Right lobe of liver (tissue), 6 donors: Measurements from ENCODE around the gene CDH6. TPM values are rescaled to one million over a fixed set of nuclear protein-coding genes. Genes with fewer than 3 reads are reported as not detected.

Source experiments
- ATAC-seq, 4 donors: fragments of 200-7000 bp; cut with Tn5 transposase; one replicate each; pipeline ENCODE4 v1.9.1; 2020; ENCODE audit warnings: mild to moderate bottlenecking in 4 of 4, moderate library complexity in 4 of 4
- DNase-seq, 3 donors: peaks; one replicate each; pipeline ENCODE4 v3.0.0-alpha.2; 2020
- H3K27ac ChIP-seq, 3 donors: fragments of 200-600 bp; one replicate each; pipeline ENCODE4 v1.8.0; 2022
- H3K27me3 ChIP-seq, 2 donors: fragments of 200-600 bp; one replicate each; pipeline ENCODE4 v1.8.0; 2022
- H3K36me3 ChIP-seq, 4 donors: fragments of 200-600 bp; sonication (generic) in 1 of 4; one replicate each; pipeline versions ENCODE4 v1.5.1 to v1.8.0; 2017 to 2022; ENCODE audit warnings: control low read depth in 1 of 4
- H3K4me1 ChIP-seq, 4 donors: fragments of 200-600 bp; sonication (generic) in 1 of 4; one replicate each; pipeline versions ENCODE4 v1.5.1 to v1.8.0; 2017 to 2022; ENCODE audit warnings: control low read depth in 1 of 4
- H3K4me3 ChIP-seq, 3 donors: fragments of 200-600 bp; one replicate each; pipeline ENCODE4 v1.8.0; 2022
- H3K9me3 ChIP-seq, 4 donors: fragments of 200-600 bp; sonication (generic) in 1 of 4; one replicate each; pipeline versions ENCODE4 v1.5.1 to v1.8.0; 2017 to 2022; ENCODE audit warnings: control low read depth in 1 of 4
- CTCF ChIP-seq, 4 donors: fragments of 200-600 bp in 3 of 4; fragments of 450-650 bp in 1 of 4; IDR thresholded peaks; one replicate each; pipeline versions ENCODE4 v1.5.1 to v1.8.0; 2016 to 2022; ENCODE audit warnings: antibody characterized with exemption in 4 of 4, mild to moderate bottlenecking in 2 of 4
- POLR2A ChIP-seq: fragments of 450-650 bp; IDR thresholded peaks from one replicate; pipeline ENCODE4 v1.6.1; 2017; ENCODE audit warnings: antibody characterized with exemption, mild to moderate bottlenecking
- WGBS: methylation state at CpG from one replicate; pipeline ENCODE4 v1.1.6; 2018; ENCODE audit warnings: low coverage, low lambda C conversion rate; ENCODE audit not compliant: insufficient coverage; ENCODE audit errors: missing lambda C conversion rate; 5-methylcytosine and 5-hydroxymethylcytosine counted together
- intact Hi-C, 2 donors: fragments of 100-400 bp; cut with DNase I; formaldehyde crosslinking; loops; one replicate each; pipeline versions ENCODE4 v1.11.2 to v1.14.1; 2022
- total RNA-seq, 6 experiments: library from RNA; depleted of rRNA in 2 of 6; stranded (reverse); fragments of >200 nt in 2 of 6; fragmentation: NEBNext Ultra II Directional in 3 of 6; extraction: Animal tissue kit (Norgen Biotek cat#: 25700) in 3 of 6; gene quantifications; one replicate each; pipeline versions ENCODE4 v1.1.0 to v1.2.4, GENCODE V29; 2016 to 2023
- donor health status: DM: no; HTN: yes; CAD: no.
- donor health status: DM: no; HTN: no; CAD: no.
- donor health status: DM: no; HTN: no; CAD: no.
- donor health status: DM: no; HTN: yes; CAD: no.
- donor health status: DM: no; HTN: yes; CAD: no.

Gene CDH6
- total RNA-seq, 6 experiments from 2014 or later: 0.49 to 1.8 (median 0.74) TPM

GRCh38 chr5:31334061-31334860, 140.8 kb downstream of the CDH6 start:
- 47% methylated on average over 4 of the region's 4 CpGs for WGBS
- no peak for DNase-seq

GRCh38 chr5:31335456-31335855, 142.0 kb downstream of the CDH6 start:
- intact Hi-C loops: no loop called here
- ATAC-seq (no peak), DNase-seq (no peak)
- Histone ChIP-seq H3K4me3 (no peak overlapping the region), H3K27me3 (no peaks in the 10 kb centered on the region), H3K9me3 (no peaks in the 10 kb centered on the region), H3K27ac (no peak overlapping the region), H3K4me1 (no peaks in the 10 kb centered on the region), H3K36me3 (no peaks in the 10 kb centered on the region)
- no peak for TF ChIP-seq POLR2A
- no peak for TF ChIP-seq CTCF (IDR thresholded peaks at IDR 0.05)

More at GRCh38 chr5:31334061-31334860, 140.8 kb downstream of the CDH6 start:
- Histone ChIP-seq H3K9me3 (no peaks in the 10 kb centered on the region), H3K36me3 (no peaks in the 10 kb centered on the region), H3K4me1 (no peaks in the 10 kb centered on the region), H3K27ac (no peak overlapping the region), H3K27me3 (no peaks in the 10 kb centered on the region), H3K4me3 (no peak overlapping the region)
- TF ChIP-seq POLR2A (no peak), CTCF (IDR thresholded peaks at IDR 0.05) (no peak)
- intact Hi-C loops: no loop called here
- no peak for ATAC-seq

- Histone ChIP-seq H3K27me3 (no peaks in the 10 kb centered on the region), H3K9me3 (no peaks in the 10 kb centered on the region), H3K27ac (no peak overlapping the region), H3K4me1 (no peaks in the 10 kb centered on the region), H3K36me3 (no peaks in the 10 kb centered on the region), H3K4me3 (no peak overlapping the region)
- intact Hi-C loops: no loop called here
- no peak for ATAC-seq
- no peak for DNase-seq
- WGBS: 43% methylated on average over 3 of the region's 3 CpGs
- no peak for TF ChIP-seq CTCF (IDR thresholded peaks at IDR 0.05)
- no peak for TF ChIP-seq POLR2A
Measured at GRCh38 chr5:31343946-31344345, 150.5 kb downstream of the CDH6 start.

GRCh38 chr5:31346896-31347551, 153.5 kb downstream of the CDH6 start:
- intact Hi-C loops: no loop called here
- Histone ChIP-seq H3K4me3 (no peak overlapping the region), H3K9me3 (no peaks in the 10 kb centered on the region), H3K27me3 (no peaks in the 10 kb centered on the region), H3K4me1 (no peaks in the 10 kb centered on the region), H3K36me3 (no peaks in the 10 kb centered on the region), H3K27ac (no peak overlapping the region)
- DNase-seq (no peak), ATAC-seq (no peak)
- 34% methylated on average over 3 of the region's 3 CpGs for WGBS
- TF ChIP-seq POLR2A (no peak), CTCF (IDR thresholded peaks at IDR 0.05) (no peak)
